Iris pigment epithelial cell (primary cell): ENCODE results near the gene STX1A.

ENCODE experiments used
- DNase-seq: peaks from one replicate; pipeline ENCODE4 v3.0.0-alpha.2; 2011; ENCODE audit warnings: low read depth

The STX1A gene

DNA sequence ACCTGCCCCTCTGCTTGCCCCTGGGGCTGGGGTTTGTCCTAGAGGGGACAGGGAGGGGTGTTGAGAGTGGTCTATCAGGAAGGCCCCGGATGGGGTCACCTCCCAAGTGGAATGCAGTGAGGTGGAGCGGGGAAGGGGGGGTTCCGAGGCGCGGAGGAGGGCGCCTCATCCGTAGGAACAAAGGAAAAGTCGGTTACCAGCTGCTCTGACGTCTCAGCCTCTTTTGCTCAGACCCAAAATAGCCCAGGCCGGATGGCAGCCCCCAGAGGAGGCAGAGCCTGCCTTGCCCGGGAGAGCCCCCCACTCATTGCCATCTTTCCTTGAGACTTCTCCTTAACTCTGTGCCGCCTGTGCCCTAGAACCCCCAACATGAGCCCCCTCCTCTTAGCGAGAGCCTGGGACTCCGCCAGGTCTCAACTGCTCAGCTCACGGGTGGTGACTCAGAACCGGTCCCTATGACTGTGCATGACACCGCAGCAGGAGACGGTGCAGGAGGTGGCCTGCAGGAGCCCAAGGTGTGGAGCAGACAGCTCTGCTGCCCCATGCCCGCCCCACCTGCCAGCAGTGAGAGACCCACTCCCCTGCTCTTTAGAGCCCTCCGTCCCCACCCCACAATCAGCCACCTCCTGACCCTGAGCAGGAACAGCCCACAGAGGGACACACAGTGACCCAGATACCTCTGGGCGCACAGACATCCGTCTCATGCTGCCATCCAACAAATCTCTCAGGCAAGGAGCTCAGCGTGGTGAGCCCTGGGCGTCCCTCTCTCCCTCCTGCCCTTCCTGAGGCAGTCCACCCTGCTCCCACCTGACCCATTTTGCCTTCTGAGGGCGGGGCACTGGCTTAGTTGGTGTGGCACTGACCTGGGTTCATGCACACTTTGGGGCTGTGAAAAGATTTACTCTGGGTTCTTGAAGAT is 13.1 kb downstream of the STX1A start:
- DNase-seq: peak; percentile 44

DNA sequence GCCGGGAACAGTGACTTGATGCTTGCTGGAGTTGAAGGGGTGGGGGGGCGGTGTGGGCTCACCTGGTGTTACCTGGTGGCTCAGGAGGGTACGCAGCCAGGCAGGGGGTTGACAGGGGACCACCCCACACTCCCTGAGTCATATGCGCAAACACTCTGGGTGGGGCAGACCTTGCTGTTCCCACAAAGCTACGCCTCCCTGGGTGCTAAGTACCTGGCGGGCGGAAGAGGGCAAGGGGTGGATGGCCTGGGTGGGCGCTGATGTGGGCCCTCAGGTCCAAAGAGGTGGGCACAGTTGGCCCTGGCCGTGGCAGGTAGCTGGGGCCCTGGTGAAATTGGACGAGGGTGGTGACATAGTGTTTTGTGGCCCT is 13.9 kb downstream of the STX1A start:
- no peak for DNase-seq

DNA sequence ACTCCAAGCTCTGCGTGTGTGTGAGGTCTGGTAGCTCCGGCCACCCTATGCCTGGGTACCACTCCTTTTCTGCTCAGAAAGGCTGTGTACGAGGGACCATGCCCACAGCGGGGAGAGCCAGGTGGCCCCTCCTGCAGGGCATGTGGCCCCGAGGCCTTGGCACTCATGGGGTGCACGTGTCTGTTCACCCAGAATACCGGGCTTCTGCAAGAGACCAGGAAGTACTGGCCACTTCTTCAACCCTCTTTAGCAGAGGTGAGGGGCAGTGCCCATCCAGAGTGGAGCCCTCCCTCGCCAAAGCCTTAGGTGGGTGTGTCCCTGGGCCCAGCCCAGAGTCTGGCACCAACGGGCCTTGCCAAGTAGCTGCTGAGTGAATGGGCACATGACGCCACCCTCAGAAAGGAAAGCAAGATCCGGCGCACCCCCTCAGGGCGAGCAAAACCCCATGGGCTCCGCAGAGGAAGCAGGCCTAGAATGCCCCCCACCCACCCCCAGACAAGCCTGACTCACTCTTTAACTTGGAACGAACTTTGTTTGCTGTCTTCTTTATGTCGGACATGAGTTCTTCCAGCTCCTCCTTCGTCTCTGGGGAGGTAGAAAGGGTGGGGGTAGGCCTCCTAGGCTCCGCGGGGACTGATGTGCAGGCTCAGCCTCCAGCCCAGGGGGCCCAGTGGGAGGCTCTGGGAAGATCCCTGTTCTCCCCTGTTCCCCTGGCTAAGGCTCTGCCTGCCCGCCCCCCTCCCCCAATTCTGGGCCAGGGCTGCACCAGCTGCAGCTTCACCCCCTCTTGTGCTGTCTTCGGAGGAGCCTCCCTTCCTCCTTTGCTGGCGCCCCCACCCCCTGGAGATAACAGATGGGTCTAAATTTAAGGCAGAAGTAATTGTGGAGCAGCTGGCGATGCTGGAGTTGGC is 14.6 kb downstream of the STX1A start:
- DNase-seq: peak; percentile 71

DNA sequence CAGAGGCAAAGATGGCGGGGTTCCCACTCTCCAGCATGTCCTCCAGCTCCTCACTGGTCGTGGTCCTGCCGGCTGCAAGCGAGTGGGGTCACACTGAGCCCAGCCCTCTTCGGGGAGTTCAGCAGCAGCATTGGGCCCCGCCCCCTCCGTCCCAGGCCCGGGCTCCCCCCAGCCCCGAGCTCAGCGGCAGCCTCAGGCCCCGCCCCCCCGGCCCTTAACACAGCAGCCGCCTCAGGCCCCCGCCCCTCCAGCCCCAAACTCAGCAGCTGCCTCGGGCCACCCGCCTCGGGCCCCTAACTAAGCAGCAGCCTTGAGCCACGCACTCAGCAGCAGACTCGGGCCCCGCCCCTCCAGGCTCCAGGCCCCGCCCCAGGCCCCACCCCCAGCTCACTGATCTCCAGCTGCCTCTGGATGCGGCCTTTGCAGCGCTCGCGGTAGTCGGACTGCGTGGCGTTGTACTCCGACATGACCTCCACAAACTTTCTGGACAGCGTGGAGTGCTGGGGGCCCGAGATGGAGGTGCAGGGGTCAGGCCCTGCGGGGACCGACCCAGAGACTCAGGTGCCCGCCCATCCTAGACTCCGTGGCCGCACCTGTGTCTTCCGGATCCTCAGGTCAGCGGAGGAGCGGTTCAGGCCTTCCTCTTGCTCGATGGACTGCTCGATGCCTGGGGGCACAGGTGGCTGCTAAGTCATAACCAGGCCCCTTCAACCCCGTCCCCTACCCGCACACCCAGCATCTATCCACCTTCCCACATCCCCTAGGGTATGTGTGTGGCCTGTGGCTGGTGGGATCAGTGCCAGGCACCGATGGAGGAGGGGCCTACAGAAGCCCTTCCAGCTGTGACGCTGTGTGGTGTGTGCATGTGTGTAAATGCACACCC is 15.5 kb downstream of the STX1A start:
- peak; percentile 69 for DNase-seq

DNA sequence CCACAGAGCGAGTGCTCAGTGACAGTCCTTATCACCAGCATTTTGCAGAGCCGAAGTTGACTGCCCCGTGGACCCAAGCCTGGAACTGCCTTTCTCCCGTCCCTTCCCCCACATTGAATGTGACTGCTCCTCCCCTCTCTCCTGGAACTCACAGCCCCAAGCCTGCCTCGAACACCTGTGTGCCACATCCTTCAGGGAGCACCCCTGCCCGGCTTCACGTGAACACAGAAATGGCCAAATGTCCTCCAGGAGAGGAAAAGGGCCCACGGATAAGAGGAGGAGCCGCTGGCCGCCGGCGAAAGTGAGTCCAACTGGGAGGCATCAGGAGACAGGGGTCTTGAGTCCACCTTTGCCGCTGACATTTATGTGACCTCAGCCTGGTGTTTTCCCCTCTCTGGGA is 16.2 kb downstream of the STX1A start:
- no peak for DNase-seq

DNA sequence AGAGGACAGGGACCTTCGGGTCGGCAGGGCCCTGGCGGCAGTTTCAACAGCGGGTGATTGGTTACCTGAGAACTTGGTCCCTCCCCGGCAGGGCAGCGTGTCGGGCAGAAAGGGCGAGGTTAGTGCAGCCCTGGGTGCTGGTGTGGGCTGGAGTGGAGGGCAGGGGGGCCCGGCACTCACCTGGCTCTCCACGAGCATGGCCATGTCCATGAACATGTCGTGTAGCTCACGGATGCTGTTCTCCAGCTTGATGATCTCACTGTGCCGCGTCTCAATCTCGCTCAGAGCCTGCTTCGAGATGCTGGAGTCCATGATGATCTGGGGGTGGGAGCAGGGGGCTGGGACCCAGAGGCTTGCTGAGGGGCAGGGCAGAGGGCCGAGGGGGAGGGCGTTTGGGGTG is 16.8 kb downstream of the STX1A start:
- DNase-seq: no peak

DNA sequence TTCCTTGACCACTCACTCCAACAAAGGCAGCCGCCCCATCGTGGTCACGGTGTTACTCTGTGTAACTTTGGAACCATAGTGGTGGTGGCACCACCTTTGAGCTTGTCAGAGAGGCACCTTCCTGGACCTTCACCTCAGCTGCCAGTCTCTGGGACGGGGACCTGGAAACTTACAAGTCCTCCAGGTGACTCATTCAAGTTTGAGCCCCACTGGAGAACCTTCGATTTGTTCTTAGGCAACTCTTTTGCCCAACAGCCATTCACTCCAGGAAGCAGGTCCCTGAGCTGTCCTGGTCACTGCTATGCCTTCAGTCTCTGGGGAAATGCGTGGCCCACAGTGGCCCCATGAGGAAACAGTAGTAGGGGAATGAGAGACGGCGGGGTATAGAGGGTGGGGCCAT is 17.2 kb downstream of the STX1A start:
- no peak for DNase-seq

DNA sequence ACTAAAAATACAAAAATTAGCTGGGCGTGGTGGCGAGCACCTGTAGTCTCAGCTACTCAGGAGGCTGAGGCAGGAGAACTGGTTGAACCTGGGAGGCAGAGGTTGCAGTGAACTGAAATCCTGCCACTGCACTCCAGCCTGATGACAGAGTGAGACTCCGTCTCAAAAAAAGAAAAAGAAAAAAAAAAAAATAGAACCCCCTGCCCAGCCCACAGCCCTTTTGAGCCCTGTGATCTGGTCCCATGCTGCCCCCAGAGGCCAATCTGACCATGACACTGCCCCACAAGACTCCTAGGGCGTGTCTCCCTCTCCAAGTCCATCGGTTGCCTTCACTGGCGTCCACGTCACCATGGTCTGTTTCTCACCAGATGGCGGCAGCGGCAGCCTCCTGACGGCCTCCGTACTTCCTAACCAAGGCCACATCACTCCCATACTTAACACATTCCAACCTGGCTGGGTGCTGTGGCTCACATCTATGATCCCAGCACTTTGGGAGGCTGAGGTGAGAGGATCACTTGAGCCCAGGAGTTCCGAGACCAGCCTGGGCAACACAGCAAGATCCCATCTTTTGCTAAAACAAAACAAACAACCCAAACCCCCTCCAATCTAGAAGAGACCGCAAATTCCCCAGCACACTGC is 18.0 kb downstream of the STX1A start:
- DNase-seq: peak; percentile 52

DNA sequence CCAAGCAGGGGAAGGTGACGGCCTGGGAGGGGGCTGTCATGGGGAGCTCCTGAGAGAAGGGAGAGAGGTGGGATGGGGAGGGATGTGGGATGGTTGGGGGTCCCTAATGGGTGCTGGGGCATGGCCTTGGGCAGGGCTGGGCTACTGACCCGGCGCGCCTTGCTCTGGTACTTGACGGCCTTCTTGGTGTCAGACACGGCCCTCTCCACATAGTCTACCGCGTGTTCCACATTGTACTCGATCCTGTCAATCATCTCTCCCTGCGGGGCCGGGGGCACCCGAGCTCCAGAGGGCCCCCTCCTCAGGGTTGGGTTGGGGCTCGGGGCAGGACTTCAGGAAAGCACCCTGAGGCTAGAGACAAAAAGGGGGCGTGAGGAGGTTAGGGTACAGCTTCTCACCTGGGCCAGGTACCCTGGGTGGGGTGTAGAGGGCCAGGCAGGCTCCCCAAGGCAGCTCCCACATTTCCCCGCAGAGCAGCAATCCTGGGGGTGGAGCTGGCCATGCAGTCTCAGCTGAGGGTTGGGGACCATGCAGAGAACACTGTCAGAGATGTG is 18.8 kb downstream of the STX1A start:
- no peak for DNase-seq

DNA sequence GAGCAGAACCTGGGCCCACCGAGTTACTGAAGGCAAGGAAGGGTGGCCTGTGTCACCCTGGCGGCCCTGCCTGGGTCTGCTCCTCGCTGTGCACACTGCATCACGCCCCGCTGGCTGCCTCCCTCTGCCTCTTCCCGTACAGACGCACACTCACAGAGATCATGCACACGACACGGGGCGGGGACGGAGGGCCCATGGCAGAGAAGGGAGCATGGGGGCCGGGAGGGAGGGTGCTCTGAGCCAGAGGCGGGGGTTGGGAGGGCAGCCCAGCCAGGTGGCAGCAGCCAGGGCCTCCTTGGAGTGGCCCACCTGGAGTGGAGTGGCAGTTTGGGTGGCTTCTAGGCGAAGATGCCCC is 19.4 kb downstream of the STX1A start:
- DNase-seq: no peak

DNA sequence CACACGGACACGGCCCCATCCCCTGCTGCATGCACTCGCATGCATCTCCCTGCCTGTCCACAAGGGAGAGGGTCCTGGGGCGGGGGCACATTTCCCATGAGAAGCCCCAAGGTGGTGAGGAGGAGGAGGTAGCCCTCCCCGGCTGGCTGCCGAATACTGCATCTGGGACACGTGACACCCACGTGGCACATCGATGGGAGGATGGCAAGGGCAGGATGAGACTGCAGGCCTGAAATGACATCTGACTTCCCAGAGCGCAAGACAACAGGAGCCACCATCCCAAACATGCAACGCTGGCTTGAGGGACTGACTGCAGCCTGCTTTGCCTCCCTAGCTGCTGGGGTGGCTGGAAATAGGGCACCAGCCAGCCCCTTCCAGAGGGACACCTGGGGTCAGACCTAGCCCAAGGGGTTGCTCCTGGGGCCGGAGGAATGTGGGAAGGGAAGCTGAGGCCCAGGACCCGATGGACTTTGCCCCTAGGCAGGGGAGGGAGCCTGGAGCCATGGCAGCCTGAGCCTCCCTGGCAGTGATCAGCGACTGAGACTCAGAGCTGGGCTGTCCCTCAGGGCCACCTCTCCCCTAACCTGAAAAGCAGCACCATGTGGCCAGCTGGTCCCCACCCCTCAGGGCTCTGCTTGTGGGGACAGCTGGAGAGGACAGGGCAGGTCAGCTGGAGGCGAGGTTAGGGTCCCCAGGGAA is 19.9 kb downstream of the STX1A start:
- DNase-seq: no peak

DNA sequence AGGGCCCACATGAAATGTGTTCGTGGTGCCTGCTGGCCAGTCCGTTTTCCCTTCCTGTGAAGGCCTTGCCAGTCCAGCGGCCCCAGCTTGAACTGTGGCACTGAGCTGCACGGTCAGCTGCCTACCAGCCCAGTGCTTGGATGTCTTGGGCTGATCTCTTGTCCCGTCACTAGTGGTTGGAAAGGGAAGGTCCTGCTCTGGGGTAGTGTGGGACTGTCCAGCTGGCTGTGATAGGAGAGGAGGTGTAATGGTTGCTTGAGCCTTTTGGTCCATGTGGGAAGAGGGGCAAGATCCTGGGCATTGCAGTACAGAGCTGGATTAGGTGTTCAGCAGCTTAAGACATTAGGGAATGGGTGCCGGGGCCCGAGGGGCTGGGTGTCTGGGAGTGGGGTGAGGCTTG is 21.1 kb downstream of the STX1A start:
- DNase-seq: no peak

DNA sequence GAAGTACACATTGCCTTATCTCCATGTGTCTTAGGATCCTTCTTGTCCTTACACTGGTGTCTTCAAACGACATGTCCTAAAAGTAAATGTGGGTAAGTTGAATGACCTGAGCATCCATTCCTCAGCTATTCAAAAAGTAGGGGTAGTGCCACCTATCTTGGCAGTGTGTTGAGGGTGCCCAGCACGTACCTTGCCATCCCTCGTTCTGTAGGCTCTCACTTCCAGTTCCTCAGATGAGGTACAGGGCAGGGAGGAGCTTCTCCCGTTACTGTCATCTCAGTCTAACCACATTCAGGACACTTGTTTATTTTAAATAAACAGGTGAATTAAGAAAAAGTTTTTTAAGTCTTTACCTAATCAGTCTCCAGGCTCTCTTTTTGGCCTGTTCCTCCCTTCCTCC is 23.1 kb downstream of the STX1A start:
- no peak for DNase-seq

DNA sequence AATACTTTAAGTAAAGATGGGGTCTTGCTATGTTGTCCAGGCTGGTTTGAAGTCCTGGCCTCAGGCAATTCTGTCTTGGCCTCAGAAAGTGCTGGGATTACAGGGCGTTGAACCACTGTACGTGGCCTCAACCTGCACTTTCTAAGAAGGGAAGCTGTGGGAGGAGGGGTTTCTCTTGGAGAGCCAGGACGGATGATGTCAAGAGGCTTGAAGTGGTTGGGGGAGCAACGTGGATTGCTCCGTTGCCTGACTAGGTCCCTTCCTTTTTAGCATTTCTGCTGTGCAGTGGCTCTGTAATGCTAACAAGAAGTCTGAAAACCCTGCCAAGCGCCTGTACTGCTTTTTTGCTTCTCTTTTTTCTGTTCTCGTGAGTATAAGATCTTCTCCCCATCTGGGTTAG is 28.8 kb downstream of the STX1A start:
- DNase-seq: no peak

DNA sequence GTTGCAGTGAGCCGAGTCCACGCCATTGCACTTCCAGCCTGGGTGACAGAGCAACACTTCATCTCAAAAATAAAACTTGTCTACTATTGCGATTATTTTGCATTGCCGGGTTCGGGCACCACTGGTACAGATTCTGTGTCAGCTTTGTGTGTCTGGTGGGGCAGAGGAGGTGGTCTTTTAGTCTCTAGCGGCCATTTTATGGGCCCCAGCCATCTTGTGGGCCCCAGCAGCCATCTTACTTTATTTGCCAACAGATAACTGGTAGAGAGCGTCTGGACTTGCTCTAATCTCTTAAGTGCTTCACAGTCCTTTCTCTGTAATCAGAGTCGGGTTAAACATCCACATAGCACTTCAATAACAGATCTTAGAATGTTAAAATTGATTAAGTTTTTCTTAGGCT is 31.2 kb downstream of the STX1A start:
- no peak for DNase-seq

DNA sequence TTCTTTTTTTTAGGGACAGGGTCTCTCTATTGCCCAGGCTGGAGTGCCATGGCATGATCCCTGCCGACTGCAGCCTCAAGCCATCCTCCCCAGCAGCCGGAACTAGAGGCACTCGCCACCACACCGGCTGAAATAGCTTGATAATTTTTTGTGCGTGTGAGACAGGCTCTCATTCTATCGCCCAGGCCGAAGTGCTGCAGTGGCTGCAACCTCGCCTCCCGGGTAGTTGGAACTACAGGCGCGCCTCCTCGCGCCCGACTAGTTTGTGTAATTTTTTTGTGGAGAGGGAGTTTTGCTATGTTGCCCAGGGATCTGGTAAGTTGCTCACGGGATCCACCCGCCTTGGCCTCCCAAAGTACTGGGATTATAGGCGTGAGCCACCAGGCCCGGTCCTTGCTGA is 34.2 kb downstream of the STX1A start:
- DNase-seq: no peak

DNA sequence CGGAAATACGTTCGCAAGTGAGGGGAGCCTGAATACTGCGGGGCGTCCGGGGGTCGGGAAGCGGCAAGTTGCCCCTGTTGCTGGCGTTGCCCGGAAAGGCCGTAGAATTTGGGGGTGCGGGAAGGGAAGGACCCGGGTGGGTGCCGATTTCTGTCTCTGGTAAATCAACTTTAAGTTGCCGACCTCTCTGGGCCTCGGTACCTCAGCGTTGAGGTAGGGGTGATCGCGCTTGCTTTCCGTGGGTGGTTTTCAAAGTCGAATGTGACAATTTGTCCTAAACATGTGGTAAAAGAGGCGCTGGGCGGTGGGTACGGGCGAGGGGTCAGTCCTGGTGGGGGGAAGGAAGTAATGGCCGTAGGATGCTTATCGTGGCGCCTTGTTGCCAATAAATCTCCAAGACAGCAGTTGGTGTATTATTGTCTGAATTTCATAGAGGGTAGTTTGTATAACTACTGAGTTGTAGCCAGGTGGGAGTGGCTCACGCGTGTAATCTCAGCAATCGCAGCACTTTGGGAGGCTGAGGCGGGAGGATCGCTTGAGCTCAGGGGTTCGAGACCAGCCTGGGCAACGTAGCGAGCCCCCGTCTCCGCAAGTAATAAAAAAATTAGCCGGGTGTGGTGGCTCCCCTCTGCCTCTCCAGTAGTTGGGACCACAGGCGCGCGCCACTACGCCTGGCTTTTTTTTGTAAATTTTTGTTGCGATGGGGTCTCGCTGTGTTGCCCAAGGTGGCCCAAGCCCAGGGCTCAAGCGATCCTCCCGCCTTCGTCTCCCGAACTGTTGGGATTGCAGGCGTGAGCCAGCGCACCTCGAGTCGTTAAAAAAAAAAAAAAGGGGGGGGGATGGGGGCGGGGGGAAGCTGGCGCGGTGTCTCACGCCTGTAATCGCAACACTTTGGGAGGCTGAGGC is 35.4 kb downstream of the STX1A start:
- DNase-seq: no peak

DNA sequence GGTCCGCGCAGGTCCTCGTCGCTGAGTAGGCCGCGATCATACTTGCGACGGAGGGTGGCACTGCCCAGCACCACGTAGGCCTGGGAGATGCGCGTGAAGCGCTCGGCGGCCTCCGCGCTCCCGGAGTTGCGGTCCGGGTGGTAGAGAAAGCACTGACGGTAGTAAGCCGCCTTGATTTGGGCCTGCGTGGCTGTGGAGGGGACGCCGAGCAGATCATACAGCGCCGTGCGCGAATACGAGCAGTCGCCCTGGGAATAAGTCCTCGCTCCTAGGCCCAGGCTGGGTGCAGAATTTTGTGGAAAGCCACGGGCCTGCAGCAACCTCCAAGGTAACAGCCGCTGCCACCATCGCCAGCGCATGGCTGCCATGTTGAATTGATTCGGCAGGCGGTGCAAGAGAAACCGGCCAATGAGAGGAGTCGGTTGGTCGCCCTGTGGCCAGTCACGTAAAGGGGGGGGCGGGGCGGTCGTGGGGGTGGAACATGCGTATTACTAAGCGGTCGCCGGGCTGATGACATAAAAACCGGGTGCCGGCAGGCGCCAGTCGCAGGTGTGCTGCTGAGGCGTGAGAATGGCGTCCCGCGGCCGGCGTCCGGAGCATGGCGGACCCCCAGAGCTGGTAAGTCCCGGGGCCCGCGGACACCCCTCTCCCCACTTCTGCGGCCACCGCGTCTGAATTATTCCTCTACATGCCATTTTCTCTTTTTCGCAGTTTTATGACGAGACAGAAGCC is 36.2 kb downstream of the STX1A start, which contains the start of the genes BUD23 and DNAJC30:
TSS of gene BUD23 (plus strand) at position 542 of the 732 bp plus-strand sequence. CDS start at position 571, 29 bp downstream.
TSS of gene DNAJC30 (minus strand) at position 398 of the 732 bp plus-strand sequence. CDS start at position 368, 30 bp downstream.
- DNase-seq: peak; percentile 98

DNA sequence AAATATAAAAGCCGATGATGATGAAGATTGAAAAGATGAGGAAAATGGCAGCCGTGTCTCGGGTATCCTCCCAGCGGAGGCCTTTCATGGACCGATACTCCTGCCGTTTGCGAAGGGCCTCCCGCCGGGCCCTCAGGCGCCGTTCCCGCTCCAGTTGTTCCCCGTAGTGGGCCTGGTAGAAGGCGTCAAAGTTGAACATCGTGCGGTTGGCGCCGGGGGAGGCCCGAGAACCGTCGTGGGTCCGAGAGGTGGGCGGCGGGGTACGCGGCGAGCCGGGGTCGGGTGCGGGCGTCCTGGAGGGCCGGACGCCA is 36.8 kb downstream of the STX1A start:
- DNase-seq: no peak
